Frontal cortex (tissue), 4 donors: ENCODE measurements around the gene PEAK3. TPM values are rescaled to one million over a fixed set of nuclear protein-coding genes. Genes with fewer than 3 reads are reported as not detected.

ENCODE experiments used
- DNase-seq, 2 donors: peaks; one replicate each; pipeline ENCODE4 v3.0.0; 2012; ENCODE audit warnings: low spot score in 2 of 2
- FAIRE-seq: peaks from 2 replicates; lab custom pipeline; 2012; peaks lifted over from hg19 to GRCh38; lab: Jason Lieb, UNC
- total RNA-seq: library from RNA; depleted of rRNA; stranded (reverse); fragments of >200 nt; gene quantifications from one replicate; pipeline ENCODE4 v1.2.3, GENCODE V29; 2014
- donor health status: control.
- donor health status: control.
- donor health status: control.

Gene PEAK3
- total RNA-seq, 1 donor from 2014 or later, result under 0.01 TPM

GRCh38 chr19:2315818-2316353, 33.9 kb upstream of the PEAK3 start:
- FAIRE-seq (no peak), DNase-seq (peak; percentile 78 to 82)

- no peak for FAIRE-seq
- DNase-seq, result no peak
Observed at GRCh38 chr19:2315121-2315817, 33.3 kb upstream of the PEAK3 start.

GRCh38 chr19:2312820-2313501, 31.0 kb upstream of the PEAK3 start:
- no peak for FAIRE-seq
- no peak for DNase-seq

GRCh38 chr19:2311093-2311492, 29.1 kb upstream of the PEAK3 start:
- DNase-seq (no peak), FAIRE-seq (no peak)

- peak in 1 of 2 donors; percentile 59 for DNase-seq
- no peak for FAIRE-seq
Observed at GRCh38 chr19:2309734-2310362, 27.9 kb upstream of the PEAK3 start.

- FAIRE-seq (no peak), DNase-seq (no peak)
Observed at GRCh38 chr19:2308114-2308556, 26.2 kb upstream of the PEAK3 start, which contains the start of gene LINGO3. TSS of gene LINGO3 (minus strand) at chr19:2308154. CDS start at chr19:2291776, 16,378 bp downstream.

- FAIRE-seq (no peak), DNase-seq (no peak)
Observed at GRCh38 chr19:2307518-2308012, 25.6 kb upstream of the PEAK3 start.

- FAIRE-seq (no peak), DNase-seq (no peak)
Observed at GRCh38 chr19:2306971-2307370, 25.0 kb upstream of the PEAK3 start.

- DNase-seq (no peak), FAIRE-seq (no peak)
Observed at GRCh38 chr19:2306281-2306806, 24.4 kb upstream of the PEAK3 start.

GRCh38 chr19:2305452-2306280, 23.7 kb upstream of the PEAK3 start:
- FAIRE-seq (no peak), DNase-seq (no peak)

GRCh38 chr19:2303211-2303798, 21.3 kb upstream of the PEAK3 start:
- DNase-seq (no peak), FAIRE-seq (no peak)

GRCh38 chr19:2302319-2303210, 20.6 kb upstream of the PEAK3 start:
- FAIRE-seq (no peak), DNase-seq (peak; percentile 54 to 80)

- DNase-seq (no peak), FAIRE-seq (no peak)
Observed at GRCh38 chr19:2300533-2300932, 18.6 kb upstream of the PEAK3 start.

GRCh38 chr19:2296141-2296540, 14.2 kb upstream of the PEAK3 start:
- no peak for FAIRE-seq

GRCh38 chr19:2294687-2295335, 12.8 kb upstream of the PEAK3 start:
- DNase-seq, result peak; percentile 59 to 75
- no peak for FAIRE-seq

More at GRCh38 chr19:2296141-2296540, 14.2 kb upstream of the PEAK3 start:
- no peak for DNase-seq

- DNase-seq, result peak in 1 of 2 donors; percentile 54
- FAIRE-seq, result no peak
Observed at GRCh38 chr19:2291185-2291751, 9.3 kb upstream of the PEAK3 start.
